NCI-H510A (cell line): ENCODE data around the gene QARS1.

Experiments used
- DNase-seq: peaks from one replicate; lab custom pipeline; 2025; lab: John Stamatoyannopoulos, UW

QARS1 gene

GRCh38 chr3:49104427-49105291 lies at the start of gene QARS1:
Gene QARS1 (minus strand): TSS chr3:49104757. CDS start chr3:49104733, 24 bp downstream.
- peak; percentile 70 for DNase-seq

GRCh38 chr3:49153349-49153912 lies 48.9 kb upstream of the QARS1 start:
- no peak for DNase-seq

- DNase-seq: no peak
These were observed 47.1 kb upstream of the QARS1 start for GRCh38 chr3:49151610-49152009.

GRCh38 chr3:49148159-49148558 lies 43.6 kb upstream of the QARS1 start:
- DNase-seq: no peak

- no peak for DNase-seq
These were observed 35.5 kb upstream of the QARS1 start for GRCh38 chr3:49140080-49140479.

GRCh38 chr3:49135499-49135898 lies 30.9 kb upstream of the QARS1 start:
- no peak for DNase-seq

GRCh38 chr3:49134471-49135265 lies 30.1 kb upstream of the QARS1 start:
- DNase-seq: no peak

GRCh38 chr3:49133226-49133951 lies 28.8 kb upstream of the QARS1 start:
- DNase-seq: peak; percentile 52

GRCh38 chr3:49132437-49133225 lies 28.1 kb upstream of the QARS1 start, which contains the start of gene LAMB2:
Gene LAMB2 (minus strand): TSS chr3:49133050. CDS start chr3:49132867, 183 bp downstream.
- peak; percentile 4 for DNase-seq

GRCh38 chr3:49132073-49132436 lies 27.5 kb upstream of the QARS1 start:
- DNase-seq: no peak

- DNase-seq: no peak
These were observed 27.0 kb upstream of the QARS1 start for GRCh38 chr3:49131576-49131975.

GRCh38 chr3:49131040-49131439 lies 26.5 kb upstream of the QARS1 start:
- no peak for DNase-seq

- DNase-seq: no peak
These were observed 20.6 kb upstream of the QARS1 start for GRCh38 chr3:49124991-49125670.

GRCh38 chr3:49124203-49124602 lies 19.6 kb upstream of the QARS1 start:
- no peak for DNase-seq

- no peak for DNase-seq
These were observed 19.1 kb upstream of the QARS1 start for GRCh38 chr3:49123687-49124086.

- DNase-seq: no peak
These were observed 18.5 kb upstream of the QARS1 start for GRCh38 chr3:49122886-49123545.

- no peak for DNase-seq
These were observed 17.9 kb upstream of the QARS1 start for GRCh38 chr3:49122451-49122850.

- DNase-seq: no peak
These were observed 17.5 kb upstream of the QARS1 start for GRCh38 chr3:49122022-49122421.

GRCh38 chr3:49121132-49121736 lies 16.7 kb upstream of the QARS1 start:
- no peak for DNase-seq
